Lower leg skin (tissue), 3 donors: Measurements from ENCODE around the gene MPV17.

Source experiments
- POLR2A ChIP-seq, 2 donors: fragments of 450-650 bp; IDR thresholded peaks; one replicate each; pipeline ENCODE4 v1.6.1; 2016 to 2017; ENCODE audit warnings: antibody characterized with exemption in 2 of 2, mild to moderate bottlenecking in 1 of 2, moderate library complexity in 1 of 2
- TF ChIP-seq, protein P1 (sequence below), 3 donors: fragments of 450-650 bp; IDR thresholded peaks; one replicate each; pipeline ENCODE4 v1.5.1; 2016; ENCODE audit warnings: antibody characterized with exemption in 3 of 3, mild to moderate bottlenecking in 3 of 3, moderate library complexity in 2 of 3

DNA sequence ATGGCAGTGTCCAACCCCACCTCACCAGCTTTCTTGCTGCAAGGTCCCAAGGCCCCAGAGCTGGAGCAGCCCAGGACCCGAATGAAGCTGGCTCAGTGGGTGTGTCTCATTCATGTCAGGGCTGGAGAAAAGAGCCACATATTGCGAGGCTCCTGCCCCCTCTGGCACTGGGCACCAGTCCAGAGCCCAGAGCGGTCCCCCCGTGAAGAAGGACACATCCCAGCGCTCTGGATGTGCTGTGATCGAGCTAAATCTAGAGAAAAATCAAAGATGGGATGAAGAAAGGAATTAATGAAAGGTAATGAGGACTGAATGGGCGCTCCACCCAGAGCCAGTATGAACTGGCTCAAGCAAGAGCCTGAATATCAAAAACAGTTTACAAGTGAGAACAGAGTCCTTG, 13.3 kb upstream of the MPV17 start:
- TF ChIP-seq, protein P1, sequence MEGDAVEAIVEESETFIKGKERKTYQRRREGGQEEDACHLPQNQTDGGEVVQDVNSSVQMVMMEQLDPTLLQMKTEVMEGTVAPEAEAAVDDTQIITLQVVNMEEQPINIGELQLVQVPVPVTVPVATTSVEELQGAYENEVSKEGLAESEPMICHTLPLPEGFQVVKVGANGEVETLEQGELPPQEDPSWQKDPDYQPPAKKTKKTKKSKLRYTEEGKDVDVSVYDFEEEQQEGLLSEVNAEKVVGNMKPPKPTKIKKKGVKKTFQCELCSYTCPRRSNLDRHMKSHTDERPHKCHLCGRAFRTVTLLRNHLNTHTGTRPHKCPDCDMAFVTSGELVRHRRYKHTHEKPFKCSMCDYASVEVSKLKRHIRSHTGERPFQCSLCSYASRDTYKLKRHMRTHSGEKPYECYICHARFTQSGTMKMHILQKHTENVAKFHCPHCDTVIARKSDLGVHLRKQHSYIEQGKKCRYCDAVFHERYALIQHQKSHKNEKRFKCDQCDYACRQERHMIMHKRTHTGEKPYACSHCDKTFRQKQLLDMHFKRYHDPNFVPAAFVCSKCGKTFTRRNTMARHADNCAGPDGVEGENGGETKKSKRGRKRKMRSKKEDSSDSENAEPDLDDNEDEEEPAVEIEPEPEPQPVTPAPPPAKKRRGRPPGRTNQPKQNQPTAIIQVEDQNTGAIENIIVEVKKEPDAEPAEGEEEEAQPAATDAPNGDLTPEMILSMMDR (IDR thresholded peaks at IDR 0.05): no peak
- TF ChIP-seq POLR2A (IDR thresholded peaks at IDR 0.05): no peak
